Measurements from ENCODE around the gene AKR1C2.
"Not testable (repeated sequence)": the region's sequence is repeated elsewhere in the genome, so short reads cannot be mapped to it uniquely, and the experiment has no call there.

AKR1C2 gene

GRCh38 chr10:4953405-4953804 is 50.3 kb downstream of the AKR1C2 start:
- no peak for ATAC-seq

- not testable (repeated sequence) for ATAC-seq
Observed at GRCh38 chr10:4951512-4952162, 52.0 kb downstream of the AKR1C2 start.

DNA sequence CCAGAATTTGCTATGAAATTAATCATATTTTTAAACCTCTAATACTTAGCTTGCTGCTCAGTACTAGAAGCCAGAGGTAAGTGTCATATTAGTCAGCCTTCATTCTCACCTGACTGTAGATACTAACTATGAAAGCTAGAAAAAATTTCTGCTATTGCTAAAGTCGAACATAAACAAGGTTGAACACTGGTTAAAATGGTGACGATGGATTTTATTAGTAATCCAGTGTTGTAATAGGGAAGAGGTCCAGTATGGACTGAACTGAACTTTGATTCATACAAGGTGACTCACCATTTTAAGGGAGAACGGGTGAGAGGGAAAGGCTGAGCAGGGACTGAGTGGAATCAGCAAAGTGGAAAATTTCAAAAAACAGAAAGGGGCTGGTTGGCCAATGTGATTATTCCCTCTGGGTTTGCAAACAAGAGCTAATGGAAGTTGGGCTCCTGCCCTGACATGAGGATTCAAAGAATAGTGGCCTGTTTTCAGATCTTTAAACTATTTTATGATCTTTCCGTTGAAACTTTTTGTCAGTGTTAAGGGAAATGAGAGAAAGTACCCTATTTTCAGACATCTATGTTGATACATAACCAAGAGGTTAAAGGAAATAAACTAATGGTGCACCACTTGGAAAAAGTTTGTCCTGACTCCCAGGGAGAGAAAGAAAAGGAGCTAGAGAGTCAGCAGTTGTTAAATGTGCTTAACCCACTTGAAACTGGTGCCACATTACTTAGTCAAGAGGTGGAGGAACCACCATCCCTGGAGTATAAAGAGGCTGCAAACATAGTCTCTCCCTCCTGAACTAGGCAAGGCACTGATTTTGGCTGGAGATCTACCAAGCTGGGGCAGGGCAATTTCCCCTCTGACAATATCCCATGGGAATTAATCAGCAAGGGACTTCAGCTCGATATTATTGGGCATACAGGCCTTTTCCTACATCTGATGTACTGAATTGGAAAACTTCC is 55.7 kb downstream of the AKR1C2 start:
- ATAC-seq: no peak

DNA sequence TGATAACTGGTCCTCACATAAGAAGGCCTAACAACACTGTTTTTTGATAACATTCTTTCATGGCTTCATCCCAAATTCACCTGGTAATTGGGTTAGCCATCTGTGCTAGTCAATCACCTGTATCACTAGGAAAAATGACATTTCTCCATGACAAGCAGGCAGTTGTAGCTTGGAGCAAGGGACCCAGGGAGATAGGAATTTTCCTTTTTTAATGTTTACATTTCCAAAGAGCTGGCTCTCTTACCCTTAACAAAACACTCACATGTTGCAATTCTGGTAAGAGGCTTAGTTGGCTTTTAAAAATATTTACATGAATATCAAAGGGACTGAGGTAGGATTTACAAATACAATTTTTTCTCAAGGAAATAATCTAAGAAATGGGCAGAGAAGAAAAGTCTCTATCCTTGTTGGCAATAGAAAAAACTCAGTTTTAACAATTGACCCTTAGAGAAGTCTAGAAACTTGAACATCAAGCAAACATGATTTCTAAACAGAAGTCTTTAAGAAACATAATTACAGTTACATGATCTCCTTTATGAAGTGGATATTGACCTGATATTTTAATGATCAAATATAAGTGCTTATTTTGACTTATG is 56.5 kb downstream of the AKR1C2 start:
- no peak for ATAC-seq

- ATAC-seq: no peak
Observed at GRCh38 chr10:4945766-4946717, 57.6 kb downstream of the AKR1C2 start.

DNA sequence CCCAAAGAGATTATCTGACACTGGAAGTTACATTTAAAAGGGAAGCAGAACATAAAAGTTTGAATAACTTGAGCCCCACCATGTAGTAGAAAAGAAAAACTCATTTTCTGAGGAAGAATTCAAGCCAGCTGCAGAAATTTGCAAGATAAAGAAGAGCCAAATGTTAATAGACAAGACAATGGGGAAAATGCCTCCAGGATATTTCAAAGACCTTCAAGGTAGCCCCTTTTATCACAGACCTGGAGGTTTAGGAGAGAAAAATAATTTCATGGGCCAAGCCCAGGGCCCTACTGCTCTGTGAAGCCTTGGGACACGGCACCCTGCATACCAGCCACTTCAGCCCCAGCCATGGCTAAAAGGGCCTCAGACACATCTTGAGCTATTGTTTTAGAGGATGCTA is 58.8 kb downstream of the AKR1C2 start:
- no peak for ATAC-seq

GRCh38 chr10:4943821-4944220 is 59.8 kb downstream of the AKR1C2 start:
- no peak for ATAC-seq

DNA sequence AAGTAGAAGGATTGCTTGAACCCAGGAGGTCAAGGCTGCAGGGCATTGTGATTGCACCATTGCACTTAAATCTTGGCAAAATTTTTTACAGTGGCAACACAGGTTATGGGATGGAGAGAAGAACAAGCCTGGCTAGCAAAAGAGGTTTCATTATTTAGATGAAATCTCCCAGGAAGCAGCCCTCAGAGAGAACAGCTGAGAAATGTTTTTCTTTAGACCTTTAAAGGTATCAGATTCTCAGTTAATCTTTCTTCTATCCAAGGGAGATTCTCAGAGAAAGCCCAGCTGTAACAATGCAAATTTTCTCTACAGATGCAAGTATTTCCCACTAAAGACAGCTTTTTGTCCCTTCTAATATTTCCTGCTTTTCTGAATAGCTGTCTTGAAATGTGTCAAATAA is 60.2 kb downstream of the AKR1C2 start:
- not testable (repeated sequence) for ATAC-seq

DNA sequence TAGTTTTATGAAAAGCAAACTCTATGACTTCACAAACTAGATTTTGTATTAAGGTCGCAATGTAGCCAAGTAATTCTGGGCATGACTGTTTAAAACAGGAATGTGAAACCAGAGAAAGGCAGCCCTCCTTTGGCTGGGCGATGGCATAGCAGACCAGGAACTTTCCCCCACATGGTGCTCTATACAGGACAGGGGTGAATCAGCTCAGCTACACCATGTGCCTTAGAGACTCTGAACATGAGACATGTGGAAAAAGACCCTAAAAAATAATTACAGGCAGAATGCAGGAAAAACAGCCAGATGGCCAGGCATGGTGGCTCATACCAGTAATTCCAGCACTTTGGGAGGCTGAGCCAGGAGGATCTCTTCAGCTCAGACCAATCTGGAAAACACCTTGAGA is 60.7 kb downstream of the AKR1C2 start:
- not testable (repeated sequence) for ATAC-seq

DNA sequence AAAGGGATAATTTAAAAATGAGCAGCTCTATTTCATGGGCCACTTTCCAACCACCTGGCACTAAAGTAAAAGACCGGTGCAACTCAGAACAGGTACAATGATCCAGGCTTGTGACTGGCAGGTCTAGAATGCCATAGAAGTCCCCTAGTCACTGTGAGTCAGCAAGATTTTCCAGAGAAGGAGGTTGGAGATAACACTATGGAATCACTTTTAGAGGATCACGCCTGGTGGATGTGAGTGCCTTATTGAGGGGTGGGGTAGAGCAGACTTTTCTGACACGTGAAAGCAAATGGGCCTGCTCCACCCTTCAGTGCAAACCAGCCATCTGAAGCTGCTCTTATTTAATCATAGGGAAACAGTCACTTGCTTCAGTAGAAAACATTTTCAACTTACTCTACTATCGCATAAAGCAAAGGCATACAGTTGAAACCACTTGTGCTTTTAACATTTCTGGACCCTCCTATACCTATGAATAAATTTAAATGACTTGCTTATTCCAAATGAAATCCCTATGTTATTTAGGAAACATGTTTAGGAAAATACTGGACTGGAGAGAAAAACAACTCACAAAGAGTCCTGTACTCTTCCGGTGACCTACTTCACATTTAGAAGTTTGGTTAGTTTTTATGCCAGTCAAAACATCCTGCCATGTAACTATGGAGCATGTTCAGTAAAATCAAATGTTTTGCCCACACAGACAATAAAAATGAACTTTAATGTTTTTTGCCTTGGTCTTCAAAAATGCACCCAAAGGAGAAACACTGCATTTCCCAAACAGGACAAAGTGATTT is 61.9 kb downstream of the AKR1C2 start:
- ATAC-seq: no peak

GRCh38 chr10:4940909-4941308 is 62.7 kb downstream of the AKR1C2 start:
- ATAC-seq: not testable (repeated sequence)

GRCh38 chr10:4940073-4940428 is 63.6 kb downstream of the AKR1C2 start:
- not testable (repeated sequence) for ATAC-seq

DNA sequence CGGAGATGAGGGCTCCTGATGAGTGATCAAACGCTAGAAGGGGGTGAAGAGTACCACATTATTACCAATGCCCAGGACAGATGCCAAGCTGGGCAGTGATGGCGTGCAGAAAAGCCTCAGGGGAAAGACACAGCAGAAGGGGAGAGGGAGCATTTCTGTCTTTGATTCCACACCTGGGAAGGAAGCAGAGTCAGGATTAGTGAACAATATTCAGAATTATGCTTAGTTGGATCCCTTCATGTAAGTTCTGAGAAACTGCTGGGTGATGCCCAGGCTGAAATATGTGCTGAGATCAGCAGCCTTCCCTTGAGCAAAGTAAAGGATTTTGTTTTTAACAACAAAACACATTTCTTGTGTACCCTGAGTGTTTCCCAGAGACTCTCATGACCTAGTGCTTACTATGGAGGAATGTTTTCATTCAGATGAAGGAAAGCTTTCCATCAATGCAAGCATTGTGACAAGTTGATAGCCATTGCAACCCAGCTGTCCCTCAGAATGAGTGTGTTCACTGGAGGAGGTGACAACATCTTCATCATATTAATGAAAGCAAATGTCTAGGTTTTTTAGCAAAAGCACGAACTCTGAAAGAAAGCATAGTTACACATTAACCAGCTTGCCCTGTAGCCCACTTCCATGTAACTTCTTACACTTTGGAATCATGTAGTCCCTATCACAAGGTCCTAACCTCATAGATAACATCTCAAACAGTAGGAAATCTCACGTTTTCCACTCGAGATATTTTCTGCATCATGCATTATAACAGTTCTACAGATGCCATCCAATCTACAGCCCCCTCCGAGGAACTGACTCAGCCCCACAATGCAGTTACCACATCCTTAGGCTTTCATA is 64.2 kb downstream of the AKR1C2 start:
- no peak for ATAC-seq

Data from activated CD4-positive, CD25-positive, alpha-beta regulatory T cell treated with anti-CD3 and anti-CD28 coated beads, Interleukin-2, amount 50 U/mL, for 24 hours (primary cell).